CD4-positive, alpha-beta T cell treated with Interleukin-6 for 4 hours (primary cell): ENCODE results near the gene TAAR2.
"Not testable (repeated sequence)": the region's sequence is repeated elsewhere in the genome, so short reads cannot be mapped to it uniquely, and the experiment has no call there.

Experiments used
- DNase-seq: peaks from one replicate; pipeline ENCODE4 v3.0.0-alpha.2; 2020; ENCODE audit warnings: mixed read lengths

Gene TAAR2

DNA sequence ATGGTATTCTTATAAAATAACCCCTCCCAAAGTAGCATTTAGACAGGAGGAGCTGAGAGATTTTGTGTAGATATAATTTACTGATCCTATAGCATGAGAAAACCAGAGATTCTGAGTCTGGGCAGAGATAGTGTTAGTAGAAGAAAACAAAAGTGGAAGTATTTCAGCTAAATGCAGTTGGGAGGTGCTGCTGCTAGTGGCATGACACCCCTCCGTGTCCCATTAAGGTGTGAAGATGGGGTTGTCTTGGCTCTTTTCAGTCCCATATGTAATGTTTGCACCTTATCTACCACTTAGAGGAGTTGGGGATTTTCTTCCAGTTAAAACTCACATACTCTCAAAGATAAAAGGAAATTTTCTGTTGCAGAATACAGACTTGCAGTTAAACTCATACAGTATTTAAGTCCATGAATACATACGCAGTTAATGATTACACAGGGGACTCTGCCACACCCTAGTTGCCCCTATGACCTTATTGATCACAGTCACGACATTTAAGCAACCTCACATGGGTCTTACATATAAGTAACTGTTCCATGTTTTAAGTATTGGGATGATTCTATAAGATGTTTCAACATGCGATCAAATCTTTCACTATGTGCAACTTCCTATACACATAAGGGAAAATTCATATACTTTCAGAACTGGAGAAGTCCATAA lies 11.5 kb downstream of the TAAR2 start:
- DNase-seq: no peak

DNA sequence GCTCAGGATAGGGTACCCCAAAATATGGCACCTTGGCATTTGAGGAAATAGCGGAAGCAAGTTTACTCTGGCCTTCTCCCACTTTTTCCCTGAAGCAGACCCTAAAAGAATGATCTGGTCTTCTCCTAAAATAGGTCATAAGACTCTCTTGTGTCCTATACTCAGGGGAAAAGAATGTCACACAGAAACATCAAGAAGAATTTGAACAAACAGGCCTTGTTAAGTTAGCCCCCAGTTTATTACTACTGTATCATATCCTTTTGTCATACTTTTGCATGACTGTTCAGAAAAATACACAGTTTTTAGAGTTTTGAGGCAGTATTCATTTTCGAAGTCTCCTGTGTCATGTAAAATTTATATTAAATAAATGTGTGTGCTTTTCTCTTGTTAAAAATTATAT lies 12.5 kb downstream of the TAAR2 start:
- DNase-seq: no peak

DNA sequence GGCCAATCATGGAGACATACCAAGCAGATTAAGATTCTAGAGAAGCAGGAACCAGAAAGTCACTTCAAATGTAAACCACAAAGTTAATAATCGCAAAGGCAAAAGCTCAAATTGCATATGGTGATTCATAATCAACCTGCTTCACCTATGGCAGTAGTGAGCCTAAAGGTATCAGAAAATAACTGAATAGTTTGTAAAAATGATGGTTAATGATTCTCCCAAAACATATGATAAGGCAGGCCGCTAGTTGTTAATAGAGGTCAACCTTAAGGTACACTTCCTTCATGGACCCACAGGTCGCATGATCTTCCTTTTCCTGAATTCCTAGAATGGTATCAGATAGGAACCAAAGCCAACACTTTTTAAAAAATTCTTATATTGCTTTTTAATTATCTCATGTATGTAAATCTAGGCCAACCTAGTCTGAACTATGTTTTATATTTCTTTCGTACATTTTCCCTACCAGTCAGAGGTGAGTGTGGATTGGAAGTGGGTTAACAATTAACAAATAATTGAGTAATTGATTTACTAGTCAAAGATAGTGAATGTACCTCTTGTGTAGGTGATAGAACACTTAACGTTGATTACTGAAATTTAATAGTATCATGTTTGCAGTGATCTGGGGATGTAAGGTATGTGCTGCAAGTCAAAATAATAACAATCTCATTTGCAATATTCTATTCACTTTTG lies 16.4 kb downstream of the TAAR2 start:
- no peak for DNase-seq

DNA sequence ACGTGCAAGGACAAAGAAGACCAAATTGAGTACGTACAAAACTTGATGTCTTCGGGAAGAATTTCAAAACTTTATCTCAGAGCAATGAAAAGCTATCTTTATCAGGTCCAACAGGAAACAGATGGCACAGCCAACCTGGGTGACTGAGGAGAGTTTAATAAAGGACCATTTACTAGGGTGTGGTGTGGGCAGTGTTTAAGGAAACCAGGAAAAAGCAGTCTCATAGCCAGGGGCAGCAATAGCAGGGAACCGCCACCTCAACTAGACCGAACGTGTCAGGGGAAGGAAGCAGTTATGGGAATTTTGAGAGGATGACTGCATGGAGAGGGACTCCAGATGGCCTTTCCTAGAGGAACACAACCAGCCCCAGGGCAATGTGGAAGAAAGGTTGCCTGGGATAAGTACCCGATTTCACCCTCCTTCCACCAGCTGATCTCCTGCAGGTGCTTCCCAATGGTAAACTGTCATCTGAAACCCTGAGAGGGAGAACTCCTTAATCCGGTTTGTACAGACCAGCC lies 19.4 kb downstream of the TAAR2 start:
- no peak for DNase-seq

DNA sequence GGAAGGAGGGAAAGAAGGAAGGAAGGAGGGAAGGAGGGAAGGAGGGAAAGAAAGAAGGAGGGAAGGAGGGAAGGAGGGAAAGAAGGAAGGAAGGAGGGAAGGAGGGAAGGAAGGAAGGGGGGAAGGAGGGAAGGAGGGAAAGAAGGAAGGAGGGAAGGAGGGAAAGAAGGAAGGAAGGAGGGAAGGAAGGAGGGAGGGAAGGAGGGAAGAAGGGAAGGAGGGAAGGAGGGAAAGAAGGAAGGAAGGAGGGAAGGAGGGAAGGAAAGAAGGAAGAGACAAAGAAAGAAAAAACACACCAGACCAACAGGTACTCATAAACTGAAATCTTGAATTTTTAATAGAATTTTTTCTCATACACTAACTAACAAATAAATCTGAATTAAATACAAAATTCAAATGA lies 23.2 kb downstream of the TAAR2 start:
- DNase-seq: not testable (repeated sequence)

DNA sequence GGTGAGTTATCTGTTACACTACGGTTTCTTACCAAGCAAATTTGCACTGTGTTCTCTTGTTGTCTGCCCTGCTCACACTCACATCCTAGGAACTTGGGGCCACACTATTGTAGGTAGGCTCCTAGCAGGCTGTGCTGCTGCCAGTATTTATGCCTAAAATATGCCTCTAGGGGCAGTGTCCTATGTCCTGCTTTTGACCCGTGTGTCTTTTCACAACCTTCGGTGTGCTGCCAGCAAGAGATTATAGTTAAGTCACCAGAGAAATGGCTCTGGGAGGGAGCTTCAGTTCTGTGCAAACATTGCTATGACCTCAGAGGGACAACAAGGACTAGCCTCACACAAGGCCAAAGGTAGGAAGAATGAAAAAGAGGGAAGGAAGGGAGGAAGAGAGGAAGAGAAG lies 25.6 kb downstream of the TAAR2 start:
- no peak for DNase-seq

DNA sequence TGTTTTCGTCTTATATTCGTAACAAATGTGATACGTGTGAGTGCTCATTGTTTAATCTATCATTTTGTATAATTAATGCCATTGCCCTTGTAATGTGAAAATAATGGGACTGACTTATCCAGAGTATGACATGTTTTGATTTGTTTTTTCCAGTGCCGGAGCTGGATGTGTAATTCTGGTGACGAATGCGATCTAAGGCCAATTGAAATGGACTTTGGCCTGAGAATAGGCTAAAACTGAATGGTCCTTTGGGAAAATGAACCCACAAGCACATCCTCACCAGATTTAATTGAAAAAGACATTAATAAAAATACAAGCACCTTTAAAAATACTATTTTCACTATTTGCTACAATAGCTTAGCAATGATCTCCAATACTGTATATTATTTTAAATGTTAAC lies 27.9 kb downstream of the TAAR2 start:
- no peak for DNase-seq

DNA sequence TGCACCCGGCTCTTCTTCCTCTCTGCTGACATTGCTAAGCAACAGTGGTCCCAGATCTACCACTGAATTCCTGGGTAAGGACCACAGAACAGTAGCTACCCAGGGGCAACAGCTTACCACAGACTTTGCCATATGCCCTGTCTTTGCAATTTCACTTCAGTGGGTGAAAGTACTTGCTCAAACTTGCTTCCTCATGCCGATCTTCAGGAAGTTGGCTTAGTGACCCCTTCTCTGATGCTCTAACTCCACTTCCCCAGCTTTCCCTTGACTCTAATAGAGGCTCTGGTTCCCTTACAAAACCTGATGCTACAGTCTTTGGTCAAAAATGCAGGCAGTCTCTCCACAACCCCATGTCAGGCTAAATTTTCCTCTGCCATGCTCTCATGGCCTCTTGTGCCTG lies 31.2 kb downstream of the TAAR2 start:
- no peak for DNase-seq

DNA sequence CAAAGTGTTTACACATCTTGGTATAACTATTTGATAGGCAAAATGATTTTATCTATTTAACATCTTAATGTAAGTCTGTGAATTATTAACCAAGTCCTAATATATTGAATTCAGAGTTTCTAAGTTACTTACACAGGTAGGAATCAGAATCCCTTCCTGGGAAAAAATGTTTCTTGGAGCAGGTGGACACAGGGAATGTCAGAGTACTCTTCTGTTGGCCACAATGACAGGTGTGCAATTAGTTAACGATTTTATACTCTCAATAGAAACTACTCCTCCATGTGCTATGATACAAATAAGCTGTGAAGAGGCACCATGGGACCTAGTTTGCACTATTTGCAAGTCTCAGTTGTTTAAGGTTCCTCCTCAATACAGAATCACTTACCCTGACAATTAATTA lies 33.7 kb downstream of the TAAR2 start:
- DNase-seq: no peak

DNA sequence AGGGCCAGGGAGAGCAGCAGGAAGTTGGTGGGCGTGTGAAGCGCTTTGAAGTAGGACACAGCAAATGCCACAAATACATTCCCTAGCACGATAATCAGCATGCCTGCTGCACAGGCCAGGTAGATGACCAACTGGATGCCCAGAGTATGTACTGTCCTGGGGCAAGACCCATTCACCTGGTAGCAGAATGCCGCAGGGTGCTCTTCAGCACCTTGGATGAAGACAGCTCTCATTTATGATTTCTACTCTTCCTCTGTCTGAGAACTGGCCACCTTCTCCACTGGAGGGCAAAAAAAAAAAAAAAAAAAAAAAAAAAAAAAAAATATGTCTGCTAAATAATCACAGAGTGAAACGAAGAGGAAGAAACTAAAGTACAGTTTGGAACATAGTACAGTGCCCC lies 34.6 kb downstream of the TAAR2 start, which contains the start of gene TAAR5:
TAAR5 (minus strand) TSS at position 288 of the 400 bp plus-strand sequence; CDS start at position 233, 55 bp downstream.
- DNase-seq: no peak

DNA sequence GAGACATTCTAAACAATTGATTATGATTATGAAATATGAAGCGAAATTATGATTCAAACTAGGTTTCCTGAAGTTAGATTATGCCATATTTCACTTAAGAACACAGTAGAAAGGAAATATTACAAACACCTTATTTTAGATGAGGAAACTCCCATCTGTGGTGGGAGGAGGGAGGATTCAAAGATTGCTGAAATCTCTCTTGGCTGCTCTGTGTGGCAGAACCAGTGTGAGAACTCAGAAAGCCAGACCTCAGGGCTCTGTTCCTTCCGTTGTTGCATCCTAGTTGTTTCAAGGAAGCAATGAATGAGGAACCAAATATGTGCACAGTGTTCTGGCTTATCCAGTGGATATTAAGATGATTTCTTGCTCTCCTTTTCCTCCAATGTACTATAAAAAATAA lies 36.7 kb downstream of the TAAR2 start:
- no peak for DNase-seq

DNA sequence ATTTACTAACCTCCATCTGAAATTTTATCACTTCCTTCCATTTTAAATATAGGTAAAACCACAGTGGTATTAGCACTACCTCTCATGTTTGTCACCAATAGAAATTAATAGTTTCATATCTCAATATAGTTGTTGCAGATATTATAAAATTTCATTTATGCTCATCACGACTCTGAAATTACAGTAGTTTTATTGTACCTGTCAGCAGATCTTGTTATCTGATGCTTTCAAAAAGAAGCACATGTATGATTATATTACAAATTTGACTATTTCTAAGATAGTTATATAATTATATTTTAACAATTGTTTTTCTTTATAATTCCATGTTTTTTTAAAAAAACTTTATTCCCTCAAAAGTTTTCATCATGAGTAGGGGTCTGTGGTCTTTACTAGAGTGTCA lies 39.4 kb downstream of the TAAR2 start:
- DNase-seq: no peak

DNA sequence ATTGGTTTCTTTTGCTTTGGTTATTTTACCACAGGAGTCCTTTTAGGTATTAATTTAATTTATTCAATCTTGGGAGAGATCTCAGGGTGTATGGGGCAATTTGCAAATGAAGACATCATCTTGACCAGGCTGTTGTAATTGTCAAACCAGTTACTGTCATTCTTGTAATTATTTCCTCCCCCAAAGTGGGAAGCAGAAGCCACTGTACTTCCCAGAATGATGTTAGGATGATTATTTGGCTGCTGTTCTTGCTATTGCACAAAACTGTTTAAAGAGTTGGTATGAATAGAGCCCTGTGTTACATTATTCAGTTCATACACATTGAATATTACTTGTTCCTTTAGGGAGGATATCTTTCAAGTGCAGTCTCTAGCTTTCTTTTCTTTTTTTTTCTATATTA lies 52.3 kb downstream of the TAAR2 start:
- no peak for DNase-seq

DNA sequence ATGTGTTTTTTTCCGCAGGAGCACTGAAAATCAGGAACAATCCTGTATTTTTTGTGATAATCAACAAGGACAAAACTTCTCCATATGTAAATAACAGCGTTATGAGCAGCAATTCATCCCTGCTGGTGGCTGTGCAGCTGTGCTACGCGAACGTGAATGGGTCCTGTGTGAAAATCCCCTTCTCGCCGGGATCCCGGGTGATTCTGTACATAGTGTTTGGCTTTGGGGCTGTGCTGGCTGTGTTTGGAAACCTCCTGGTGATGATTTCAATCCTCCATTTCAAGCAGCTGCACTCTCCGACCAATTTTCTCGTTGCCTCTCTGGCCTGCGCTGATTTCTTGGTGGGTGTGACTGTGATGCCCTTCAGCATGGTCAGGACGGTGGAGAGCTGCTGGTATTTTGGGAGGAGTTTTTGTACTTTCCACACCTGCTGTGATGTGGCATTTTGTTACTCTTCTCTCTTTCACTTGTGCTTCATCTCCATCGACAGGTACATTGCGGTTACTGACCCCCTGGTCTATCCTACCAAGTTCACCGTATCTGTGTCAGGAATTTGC lies 53.8 kb downstream of the TAAR2 start, which contains the start of gene TAAR6:
TAAR6 (plus strand) TSS at position 102 of the 557 bp plus-strand sequence; CDS start at position 102, 0 bp downstream.
- no peak for DNase-seq

DNA sequence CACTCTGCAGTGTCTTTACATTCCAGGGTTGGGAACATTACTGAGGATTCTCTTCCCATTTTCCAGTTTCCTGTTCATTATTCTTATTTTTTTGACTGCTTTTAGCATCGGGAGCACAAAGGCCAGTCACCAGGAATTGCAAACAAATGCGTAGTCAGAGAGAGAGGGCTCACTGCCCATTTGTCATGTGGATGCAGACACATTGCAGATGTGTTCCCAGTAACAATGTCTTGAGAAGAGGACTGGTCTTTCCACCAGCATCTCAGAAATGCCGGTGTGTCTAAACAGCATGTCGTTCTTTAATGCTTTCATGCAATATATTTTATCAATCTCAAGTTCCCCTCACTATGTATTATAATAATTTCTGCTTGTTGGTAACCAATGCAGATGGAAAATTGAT lies 54.9 kb downstream of the TAAR2 start:
- DNase-seq: no peak

DNA sequence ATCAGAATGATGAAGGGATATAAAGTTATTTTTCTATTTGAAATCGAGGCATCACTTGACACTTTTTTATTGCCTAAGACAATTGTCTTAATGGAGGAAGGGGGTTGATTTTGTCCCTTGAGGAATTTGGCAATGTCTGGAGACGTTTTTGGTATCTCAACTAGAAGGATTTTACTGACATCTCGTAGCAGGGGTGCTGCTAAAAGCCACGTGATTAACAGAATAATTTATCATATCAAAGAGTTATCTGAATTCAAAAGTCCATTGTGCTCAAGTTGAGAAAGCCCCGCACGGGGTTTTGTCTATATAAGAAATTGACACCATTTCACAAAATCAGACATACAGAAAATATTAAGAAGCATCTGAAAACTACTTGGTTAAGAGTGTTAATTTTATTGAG lies 55.5 kb downstream of the TAAR2 start:
- no peak for DNase-seq

DNA sequence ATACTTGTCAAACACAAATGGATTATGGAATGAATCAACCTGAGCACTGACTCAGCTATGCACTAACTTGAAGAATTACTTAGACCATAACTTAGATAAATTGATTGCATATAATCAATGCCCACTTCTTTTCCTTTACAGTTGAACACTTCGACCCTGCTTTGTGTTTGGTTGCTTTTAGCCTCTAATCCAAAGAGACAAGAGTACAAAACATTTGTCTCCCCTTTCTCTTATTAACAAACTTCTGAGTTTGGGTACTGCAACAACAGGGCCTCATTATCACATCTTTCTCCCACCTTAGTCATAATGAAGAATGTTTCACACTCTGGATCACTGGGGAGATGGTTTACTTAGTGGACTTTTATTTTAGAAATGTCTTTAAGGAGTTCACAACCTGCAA lies 56.5 kb downstream of the TAAR2 start:
- DNase-seq: no peak
